ENCODE measurements around the gene CLK3. TPM values are rescaled to one million over a fixed set of nuclear protein-coding genes. Genes with fewer than 3 reads are reported as not detected.
A peak's percentile ranks its signal among the peaks of the same experiment; 100 is the strongest.
"Not testable (repeated sequence)": the region's sequence is repeated elsewhere in the genome, so short reads cannot be mapped to it uniquely, and the experiment has no call there.

CLK3 gene
- total RNA-seq, 2 experiments from 2014 or later, result 159 to 168 TPM

DNA sequence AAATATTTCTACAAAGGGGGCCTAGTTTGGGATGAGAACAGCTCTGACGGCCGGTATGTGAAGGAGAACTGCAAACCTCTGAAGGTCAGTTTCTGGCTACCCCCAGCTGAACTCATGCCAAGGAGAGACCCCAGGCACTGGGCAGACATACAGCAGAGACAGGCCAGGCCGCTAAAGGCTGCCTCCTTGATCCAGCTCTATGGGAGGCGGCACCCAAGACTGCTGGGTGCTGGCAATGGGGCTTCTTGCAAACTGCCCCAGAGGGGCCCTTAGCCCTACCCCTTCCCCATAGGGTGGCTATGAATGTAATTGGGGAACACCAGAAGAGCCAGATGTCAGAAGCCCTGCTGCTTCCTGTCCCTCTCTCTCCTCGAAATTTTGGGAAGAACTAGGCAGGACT lies 13.3 kb downstream of the CLK3 start:
- intact Hi-C loops (cut with micrococcal nuclease), result no loop called here
- ChIA-PET CTCF (interaction anchor here (0.7 to 9.6 kb wide), 2 partner anchors 8 to 9 kb away, joined by 3 to 203 read pairs; partner anchors contain the start of gene CLK3), POLR2A (interaction anchor here (0.9 to 1.2 kb wide), 2 partner anchors 13 to 140 kb away, joined by 4 to 5 read pairs; partner anchors contain the start of gene CLK3)
- Mint-ChIP-seq H3K4me1 (ENCODE audit: low read depth) (peaks cover 29% of the 10 kb centered on the region), H3K9me3 (no peaks in the 10 kb centered on the region), H3K27me3 (no peaks in the 10 kb centered on the region), H3K4me3 (no peak overlapping the region), H3K27ac (peak overlapping the region; percentile 36), H3K36me3 (ENCODE audit: low read depth) (peaks cover 50% of the 10 kb centered on the region)
- TF ChIP-seq, protein P1, sequence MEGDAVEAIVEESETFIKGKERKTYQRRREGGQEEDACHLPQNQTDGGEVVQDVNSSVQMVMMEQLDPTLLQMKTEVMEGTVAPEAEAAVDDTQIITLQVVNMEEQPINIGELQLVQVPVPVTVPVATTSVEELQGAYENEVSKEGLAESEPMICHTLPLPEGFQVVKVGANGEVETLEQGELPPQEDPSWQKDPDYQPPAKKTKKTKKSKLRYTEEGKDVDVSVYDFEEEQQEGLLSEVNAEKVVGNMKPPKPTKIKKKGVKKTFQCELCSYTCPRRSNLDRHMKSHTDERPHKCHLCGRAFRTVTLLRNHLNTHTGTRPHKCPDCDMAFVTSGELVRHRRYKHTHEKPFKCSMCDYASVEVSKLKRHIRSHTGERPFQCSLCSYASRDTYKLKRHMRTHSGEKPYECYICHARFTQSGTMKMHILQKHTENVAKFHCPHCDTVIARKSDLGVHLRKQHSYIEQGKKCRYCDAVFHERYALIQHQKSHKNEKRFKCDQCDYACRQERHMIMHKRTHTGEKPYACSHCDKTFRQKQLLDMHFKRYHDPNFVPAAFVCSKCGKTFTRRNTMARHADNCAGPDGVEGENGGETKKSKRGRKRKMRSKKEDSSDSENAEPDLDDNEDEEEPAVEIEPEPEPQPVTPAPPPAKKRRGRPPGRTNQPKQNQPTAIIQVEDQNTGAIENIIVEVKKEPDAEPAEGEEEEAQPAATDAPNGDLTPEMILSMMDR (IDR thresholded peaks at IDR 0.05), result no peak
- ATAC-seq, result no peak
- no peak for DNase-seq

DNA sequence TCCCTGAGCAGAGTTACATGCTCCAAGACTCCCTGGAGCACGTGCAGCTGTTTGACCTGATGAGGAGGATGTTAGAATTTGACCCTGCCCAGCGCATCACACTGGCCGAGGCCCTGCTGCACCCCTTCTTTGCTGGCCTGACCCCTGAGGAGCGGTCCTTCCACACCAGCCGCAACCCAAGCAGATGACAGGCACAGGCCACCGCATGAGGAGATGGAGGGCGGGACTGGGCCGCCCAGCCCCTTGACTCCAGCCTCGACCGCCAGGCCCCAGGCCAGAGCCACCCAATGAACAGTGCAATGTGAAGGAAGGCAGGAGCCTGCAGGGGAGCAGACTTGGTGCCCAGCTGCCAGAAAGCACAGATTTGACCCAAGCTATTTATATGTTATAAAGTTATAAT lies 14.1 kb downstream of the CLK3 start:
- ATAC-seq, H3K4me3 Mint-ChIP-seq, H3K27ac Mint-ChIP-seq, H3K27me3 Mint-ChIP-seq, H3K9me3 Mint-ChIP-seq, DNase-seq: not testable (repeated sequence)
- CTCF ChIA-PET, result interaction anchor here (3.7 to 14.7 kb wide), 3 partner anchors 9 to 257 kb away, joined by 15 to 576 read pairs (median 203); partner anchors contain the start of gene CLK3
- intact Hi-C loops (cut with micrococcal nuclease), result loop anchor here (5.0 kb wide), 1 partner anchor 257 kb away; no protein-coding TSS in a partner anchor
- Mint-ChIP-seq H3K4me1 (ENCODE audit: low read depth) (peaks cover 27% of the 10 kb centered on the region), H3K36me3 (ENCODE audit: low read depth) (peaks cover 49% of the 10 kb centered on the region)
- POLR2A ChIA-PET, result interaction anchor here (1.2 kb wide), 1 partner anchor 12 kb away, joined by 3 read pairs; no protein-coding TSS in a partner anchor

DNA sequence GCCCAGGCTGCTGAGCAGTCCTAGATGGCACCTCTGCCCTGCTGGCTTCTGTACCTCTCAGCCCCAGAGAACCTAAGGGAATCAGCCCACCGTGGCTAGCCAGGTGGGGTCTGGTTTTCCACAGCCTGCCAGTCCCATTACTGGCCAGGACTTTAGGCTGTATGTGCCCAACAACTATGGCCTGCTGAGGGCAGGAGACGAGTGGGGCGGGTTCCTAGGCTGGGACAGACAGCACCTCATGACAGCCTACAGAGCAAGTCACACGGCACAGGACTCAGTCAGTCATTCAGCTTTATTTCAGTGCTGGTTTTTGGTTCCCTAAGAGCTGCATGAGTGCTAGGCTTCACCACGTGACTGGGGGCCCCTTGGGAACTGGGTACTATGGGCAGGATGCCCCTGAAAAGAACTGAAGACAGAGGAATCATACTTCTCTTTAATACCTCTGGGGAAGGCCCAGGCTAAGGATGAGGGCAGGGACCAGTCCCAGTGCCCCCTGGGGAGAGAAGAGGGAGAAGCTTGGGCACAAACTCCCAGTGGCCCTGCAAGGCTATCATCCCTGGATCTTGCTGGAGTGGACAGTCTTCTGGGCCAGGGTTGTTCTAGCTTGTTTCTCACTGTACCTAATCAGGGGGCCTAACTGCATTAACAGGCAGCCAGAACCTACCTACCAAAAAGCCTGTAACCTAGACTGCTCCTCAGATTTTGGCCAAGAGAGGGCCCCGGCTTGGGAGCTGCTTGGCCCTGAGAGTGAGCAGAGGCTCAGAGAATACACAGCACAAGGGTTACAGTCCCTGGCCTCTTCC lies 14.8 kb downstream of the CLK3 start:
- intact Hi-C loops (cut with micrococcal nuclease), result loop anchor here (5.0 kb wide), 1 partner anchor 258 kb away; no protein-coding TSS in a partner anchor
- no peak overlapping the region for H3K4me3 Mint-ChIP-seq
- no peak for DNase-seq
- no peaks in the 10 kb centered on the region for H3K9me3 Mint-ChIP-seq
- ATAC-seq, result no peak
- ChIA-PET POLR2A (interaction anchor here (1.2 to 2.0 kb wide), 5 partner anchors 11 to 255 kb away, joined by 3 to 5 read pairs (median 4); partner anchors contain the start of gene CLK3), CTCF (interaction anchor here (1.1 to 14.7 kb wide), 16 partner anchors 10 to 271 kb away, joined by 3 to 576 read pairs (median 8); partner anchors contain the start of genes CLK3 and CYP1A1)
- H3K27me3 Mint-ChIP-seq, result no peaks in the 10 kb centered on the region
- peaks cover 44% of the 10 kb centered on the region for H3K36me3 Mint-ChIP-seq (ENCODE audit: low read depth)
- TF ChIP-seq, protein P1 (IDR thresholded peaks at IDR 0.05), result no peak
- H3K4me1 Mint-ChIP-seq (ENCODE audit: low read depth), result peaks cover 25% of the 10 kb centered on the region
- H3K27ac Mint-ChIP-seq, result peak overlapping the region; percentile 60

DNA sequence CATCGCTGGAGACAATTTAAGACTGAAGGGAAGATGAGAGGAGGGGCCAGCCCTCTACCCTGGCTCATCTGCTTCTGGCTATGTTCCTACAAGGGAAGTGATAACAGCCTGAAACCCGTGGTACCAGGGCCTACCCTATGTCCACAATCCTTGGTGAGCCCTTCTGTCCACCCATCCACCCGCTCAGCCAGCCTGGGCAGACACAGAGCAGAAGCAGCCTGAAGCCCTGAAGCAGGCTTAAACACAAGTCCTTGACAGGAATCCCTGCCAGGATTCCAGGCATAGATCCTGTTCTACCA lies 15.4 kb downstream of the CLK3 start:
- ChIA-PET POLR2A (interaction anchor here (0.7 to 2.0 kb wide), 7 partner anchors 8 to 255 kb away, joined by 3 to 5 read pairs (median 3); partner anchors contain the start of gene CLK3), CTCF (interaction anchor here (0.8 to 14.7 kb wide), 30 partner anchors 10 to 270 kb away, joined by 3 to 576 read pairs (median 4); partner anchors contain the start of genes ARID3B, CLK3, CYP1A1 and EDC3)
- ATAC-seq, result no peak
- peaks cover 19% of the 10 kb centered on the region for H3K4me1 Mint-ChIP-seq (ENCODE audit: low read depth)
- no peak overlapping the region for H3K4me3 Mint-ChIP-seq
- H3K36me3 Mint-ChIP-seq (ENCODE audit: low read depth), result peaks cover 42% of the 10 kb centered on the region
- intact Hi-C loops (cut with micrococcal nuclease), result loop anchor here (5.0 kb wide), 1 partner anchor 259 kb away; no protein-coding TSS in a partner anchor
- no peaks in the 10 kb centered on the region for H3K27me3 Mint-ChIP-seq
- DNase-seq, result no peak
- TF ChIP-seq, protein P1 (IDR thresholded peaks at IDR 0.05), result no peak
- peak overlapping the region; percentile 60 for H3K27ac Mint-ChIP-seq
- no peaks in the 10 kb centered on the region for H3K9me3 Mint-ChIP-seq

DNA sequence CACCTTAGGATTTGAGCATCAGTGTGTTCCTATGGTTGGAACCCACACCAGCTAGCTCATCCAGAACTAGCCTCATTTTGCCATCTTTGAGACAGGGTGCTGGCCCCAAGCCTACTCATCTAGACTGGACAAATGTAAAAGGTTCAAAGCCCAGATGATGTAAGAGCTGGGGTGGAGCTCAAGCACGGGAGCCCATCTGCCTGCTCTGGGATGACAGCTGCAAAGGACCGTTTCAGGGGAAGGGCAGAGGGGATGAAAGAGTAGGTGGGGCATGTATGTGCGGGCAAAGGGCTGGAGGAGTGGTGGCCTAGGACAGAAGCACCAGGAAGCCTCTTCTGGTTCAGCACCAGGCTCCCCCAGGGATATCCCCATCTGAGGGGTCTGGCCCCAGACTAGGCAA lies 15.8 kb downstream of the CLK3 start:
- peaks cover 16% of the 10 kb centered on the region for H3K4me1 Mint-ChIP-seq (ENCODE audit: low read depth)
- no peaks in the 10 kb centered on the region for H3K27me3 Mint-ChIP-seq
- peak overlapping the region; percentile 10 for H3K27ac Mint-ChIP-seq
- ChIA-PET POLR2A (interaction anchor here (0.7 to 2.2 kb wide), 12 partner anchors 9 to 255 kb away, joined by 3 to 7 read pairs (median 3); partner anchors contain the start of gene CLK3), CTCF (interaction anchor here (0.8 to 14.7 kb wide), 43 partner anchors 10 to 325 kb away, joined by 3 to 576 read pairs (median 4); partner anchors contain the start of genes ARID3B, CLK3, CYP1A1 and EDC3)
- DNase-seq (no peak), ATAC-seq (no peak)
- TF ChIP-seq, protein P1 (IDR thresholded peaks at IDR 0.05), result no peak
- H3K9me3 Mint-ChIP-seq, result no peaks in the 10 kb centered on the region
- H3K4me3 Mint-ChIP-seq, result no peak overlapping the region
- peaks cover 38% of the 10 kb centered on the region for H3K36me3 Mint-ChIP-seq (ENCODE audit: low read depth)
- intact Hi-C loops (cut with micrococcal nuclease), result loop anchor here (5.0 kb wide), 1 partner anchor 259 kb away; no protein-coding TSS in a partner anchor

Measured in activated CD8-positive, alpha-beta T cell treated with anti-CD3 and anti-CD28 coated beads for 36 hours (primary cell).